GM21528 (cell line): ENCODE measurements around the gene C3orf38.
"Not testable (repeated sequence)": the region's sequence is repeated elsewhere in the genome, so short reads cannot be mapped to it uniquely, and the experiment has no call there.

Experiments
- ATAC-seq: cut with Tn5 transposase; IDR thresholded peaks from one replicate; pipeline ENCODE4 v1.9.1; 2021; ENCODE audit warnings: mild to moderate bottlenecking, moderate library complexity; ENCODE audit not compliant: unreplicated experiment, low FRiP score

Gene C3orf38

DNA sequence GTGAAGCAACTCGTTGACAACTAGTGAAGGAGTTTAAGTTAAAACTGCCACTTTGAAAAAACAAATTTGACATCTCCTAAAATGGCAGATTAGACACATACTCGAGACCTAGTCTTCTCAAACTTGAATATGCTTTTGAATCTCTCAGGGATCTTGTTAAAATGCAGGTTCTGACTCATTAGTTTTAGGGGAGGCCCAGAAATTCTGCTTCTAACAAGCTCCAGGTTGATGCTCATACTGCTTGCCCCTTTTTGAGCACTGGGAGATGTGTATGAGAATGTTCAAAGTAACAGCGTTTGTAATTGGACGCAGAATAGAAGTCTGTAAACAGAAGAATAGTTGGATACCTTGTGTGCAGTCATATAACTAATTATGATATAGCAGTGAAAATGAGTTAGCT, 1.6 kb downstream of the C3orf38 start:
- no peak for ATAC-seq

DNA sequence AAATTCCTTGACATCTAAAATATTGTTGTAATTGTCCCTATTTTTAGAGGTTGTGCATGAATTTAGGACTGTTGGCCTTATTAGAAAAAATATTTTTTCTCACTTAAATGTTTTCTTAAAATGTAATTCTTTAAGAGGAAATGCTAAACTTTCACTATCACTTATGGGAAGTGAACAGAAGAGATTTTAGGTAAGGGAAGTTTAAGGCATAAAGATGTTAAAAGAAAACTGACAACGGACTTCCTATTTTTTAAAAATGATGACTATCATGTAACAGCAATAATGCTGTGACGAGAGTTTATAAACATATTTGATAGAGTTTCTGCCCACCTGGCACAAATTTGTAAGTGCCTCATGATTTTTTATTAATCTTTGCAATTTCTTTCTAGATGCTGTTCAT, 3.1 kb downstream of the C3orf38 start:
- ATAC-seq, result no peak

DNA sequence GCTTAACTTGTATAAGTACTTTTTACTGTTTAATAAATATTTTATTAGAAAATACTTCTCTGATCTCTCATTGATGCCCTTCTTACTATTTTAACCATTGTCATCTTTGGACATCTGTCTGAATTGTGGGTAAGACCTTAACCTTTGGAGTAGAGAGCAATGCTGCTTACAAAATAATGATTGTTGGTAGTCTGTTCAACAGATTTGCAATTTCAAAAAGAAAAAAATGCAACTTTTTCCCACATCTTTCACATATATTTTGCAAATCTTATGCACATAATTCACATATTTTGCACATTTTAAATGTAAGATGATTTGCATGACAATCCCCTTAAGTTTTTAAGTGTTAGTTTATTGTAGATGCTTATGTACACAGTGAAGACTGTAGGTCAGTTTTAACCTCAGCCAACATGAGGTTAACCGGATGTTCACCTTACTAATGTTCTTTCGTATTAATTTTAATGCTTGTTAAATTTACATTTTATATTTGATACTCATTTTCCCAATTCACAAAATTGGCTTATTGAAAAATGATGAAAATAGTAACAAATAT, 16.7 kb downstream of the C3orf38 start:
- no peak for ATAC-seq

DNA sequence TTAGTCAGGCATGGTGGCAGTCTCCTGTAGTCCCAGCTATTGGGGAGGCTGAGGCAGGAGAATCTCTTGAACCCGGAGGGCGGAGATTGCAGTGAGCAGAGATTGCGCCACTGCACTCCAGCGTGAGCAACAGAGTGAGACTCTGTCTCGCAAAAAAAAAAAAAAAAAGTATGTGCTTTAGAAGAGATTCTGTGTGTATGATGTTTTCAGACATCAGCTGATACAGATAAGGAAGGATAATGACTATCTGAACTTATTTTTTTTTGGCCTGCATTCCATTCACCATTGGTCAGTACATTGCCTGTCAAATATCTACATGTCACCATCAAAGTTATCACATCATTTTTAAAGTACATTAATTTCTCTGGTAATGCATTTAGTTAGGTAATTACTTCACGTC, 17.4 kb downstream of the C3orf38 start:
- no peak for ATAC-seq

DNA sequence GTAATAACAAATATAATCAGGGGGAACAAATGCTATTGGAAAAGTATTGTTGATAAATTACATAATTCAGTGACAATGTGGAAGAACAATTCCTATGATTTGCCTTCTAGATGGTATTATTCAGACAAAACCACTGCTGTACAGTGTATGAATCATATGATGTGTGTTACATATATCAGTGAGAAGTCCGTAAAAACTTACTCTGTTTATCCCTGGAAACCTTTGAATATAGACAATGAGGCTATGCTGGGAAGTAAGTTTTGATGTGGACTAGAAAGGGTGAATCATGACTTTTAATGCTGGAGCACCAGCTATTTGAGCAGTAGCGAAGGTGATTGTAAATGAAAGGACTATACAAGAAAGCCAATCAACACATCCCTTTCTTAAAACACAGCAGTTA, 17.9 kb downstream of the C3orf38 start:
- no peak for ATAC-seq

DNA sequence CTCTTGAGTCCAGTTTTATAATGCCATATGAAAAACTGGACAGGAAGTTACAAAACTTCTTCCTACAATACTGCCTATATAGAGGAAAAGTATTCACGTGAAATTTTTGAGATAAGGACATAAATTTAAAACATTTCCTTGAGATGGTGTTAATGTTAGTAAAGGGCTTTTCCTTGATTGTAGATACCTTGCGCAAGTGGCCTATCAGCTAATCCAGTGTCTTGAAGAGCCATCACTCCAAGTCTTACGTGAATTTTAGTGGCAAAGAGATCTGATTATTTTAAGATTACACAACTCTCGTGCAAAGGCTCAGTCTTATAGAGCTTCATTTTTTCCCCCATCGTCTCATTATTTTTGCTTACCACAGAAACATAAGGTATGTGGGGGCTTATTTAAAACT, 18.4 kb downstream of the C3orf38 start:
- no peak for ATAC-seq

DNA sequence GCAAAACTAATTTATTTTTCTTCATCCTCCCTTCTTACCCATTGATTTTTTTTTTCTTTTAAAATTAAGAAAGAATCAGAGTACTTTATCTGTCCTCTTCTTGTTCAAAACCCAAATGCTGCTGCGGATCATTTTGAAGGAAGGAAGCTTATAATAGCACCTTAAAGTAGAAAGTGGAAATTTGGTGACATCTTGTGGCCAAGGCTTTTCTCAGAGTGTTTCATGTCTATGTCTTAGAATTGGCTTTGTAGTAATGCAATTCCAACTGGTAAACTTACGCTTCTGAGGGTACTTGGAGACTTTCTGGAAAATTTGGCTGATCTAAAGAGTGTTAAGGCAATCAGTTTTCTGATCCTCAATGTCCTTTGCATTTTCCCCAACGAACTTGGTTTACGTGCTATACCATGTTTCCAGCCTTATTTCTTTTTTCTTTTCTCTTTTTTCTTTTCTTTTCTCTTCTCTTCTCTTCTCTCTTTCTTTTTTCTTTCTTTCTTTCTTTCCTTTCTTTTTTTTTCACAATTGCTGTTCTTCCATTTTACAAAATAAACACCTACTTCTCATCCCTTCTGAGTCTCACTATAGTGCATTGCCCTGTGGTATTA, 30.7 kb downstream of the C3orf38 start:
- peak; percentile 84 for ATAC-seq

DNA sequence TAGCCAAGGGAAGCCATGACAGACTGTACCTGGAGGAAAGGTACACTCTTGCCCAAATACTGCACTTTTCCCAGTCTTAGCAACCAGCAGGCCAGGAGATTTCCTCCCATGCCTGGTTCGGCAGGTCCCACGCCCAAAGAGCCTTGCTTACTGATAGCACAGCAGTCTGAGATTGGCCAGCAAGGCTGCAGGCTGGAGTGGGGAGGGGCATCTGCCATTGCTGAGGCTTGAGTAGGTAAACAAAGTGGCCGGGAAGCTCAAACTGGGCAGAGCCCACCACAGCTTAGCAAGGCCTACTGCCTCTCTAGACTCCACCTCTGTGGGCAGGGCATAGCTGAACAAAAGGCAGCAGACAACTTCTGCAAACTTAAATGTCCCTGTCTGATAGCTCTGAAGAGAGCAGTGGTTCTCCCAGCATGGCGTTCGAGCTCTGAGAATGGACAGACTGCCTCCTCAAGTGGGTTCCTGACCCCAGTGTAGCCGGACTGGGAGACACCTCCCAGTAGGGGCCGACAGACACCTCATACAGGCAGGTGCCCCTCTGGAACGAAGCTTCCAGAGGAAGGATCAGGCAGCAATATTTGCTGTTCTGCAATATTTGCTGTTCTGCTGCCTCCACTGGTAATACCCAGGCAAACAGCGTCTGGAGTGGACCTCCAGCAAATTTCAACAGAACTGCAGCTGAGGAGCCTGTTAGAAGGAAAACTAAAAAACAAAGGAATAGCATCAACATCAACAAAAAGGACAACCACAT, 32.6 kb downstream of the C3orf38 start:
- ATAC-seq, result not testable (repeated sequence)

DNA sequence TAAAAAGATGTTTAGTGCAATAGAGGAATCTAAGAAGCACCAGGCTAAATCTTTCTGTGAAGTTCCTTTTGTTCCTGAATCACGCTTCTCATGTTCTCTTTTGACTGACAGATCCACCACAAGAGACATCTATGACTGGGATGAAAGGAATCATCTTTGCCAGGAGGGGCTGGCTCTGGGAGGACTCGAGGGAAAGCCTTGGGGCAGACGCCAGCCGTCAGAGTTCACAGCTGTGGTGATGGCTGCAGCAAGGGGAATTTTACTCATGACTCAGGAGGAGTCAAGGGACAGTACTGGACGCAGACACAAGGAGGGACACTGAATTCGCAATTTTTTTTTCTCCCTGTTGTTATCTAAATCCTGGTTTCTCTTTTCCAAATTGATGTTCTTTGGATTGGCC, 38.7 kb downstream of the C3orf38 start:
- no peak for ATAC-seq

DNA sequence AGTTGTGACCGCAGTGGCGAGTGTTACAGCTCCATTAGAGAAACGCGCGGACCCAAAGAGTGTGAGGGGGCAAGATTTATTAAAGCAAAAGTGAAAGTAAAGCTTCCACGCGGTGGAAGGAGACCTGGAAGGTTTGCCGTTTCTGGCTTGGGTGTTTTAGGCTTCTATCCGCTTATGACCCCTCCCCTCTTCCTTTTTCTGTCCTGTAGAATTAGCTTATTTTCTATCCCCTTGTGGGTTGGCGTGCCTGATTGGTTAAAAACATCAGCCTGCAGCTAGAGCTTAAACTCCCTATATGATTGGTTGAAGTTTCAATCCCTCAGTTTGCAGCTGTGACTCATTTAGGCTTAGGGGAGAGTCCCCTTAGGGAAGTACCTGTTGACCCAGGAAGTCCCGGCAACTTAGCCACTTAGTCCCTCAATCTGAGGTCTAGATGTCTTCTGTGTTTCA, 39.6 kb downstream of the C3orf38 start:
- peak; percentile 61 for ATAC-seq

DNA sequence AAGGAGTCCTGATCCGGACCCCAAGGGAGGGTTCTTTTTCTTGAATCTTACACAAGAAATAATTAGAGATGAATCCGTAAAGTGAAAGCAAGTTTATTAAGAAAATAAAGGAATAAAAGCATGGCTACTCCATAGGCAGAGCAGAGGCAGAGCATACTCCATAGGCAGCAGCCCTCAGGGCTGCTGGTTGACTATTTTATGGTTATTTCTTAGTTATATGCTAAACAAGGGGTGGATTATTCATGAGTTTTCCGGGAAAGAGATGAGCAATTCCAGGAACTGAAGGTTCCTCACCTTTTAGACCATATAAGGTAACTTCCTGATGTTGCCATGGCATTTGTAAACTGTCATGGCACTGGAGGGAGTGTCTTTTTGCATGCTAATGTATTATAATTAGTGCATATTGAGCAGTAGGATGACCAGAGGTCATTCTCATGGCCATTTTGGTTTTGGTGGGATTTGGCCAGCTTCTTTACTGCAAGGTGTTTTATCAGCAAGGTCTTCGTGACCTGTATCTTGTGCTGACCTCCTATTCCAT, 42.2 kb downstream of the C3orf38 start:
- ATAC-seq, result no peak

DNA sequence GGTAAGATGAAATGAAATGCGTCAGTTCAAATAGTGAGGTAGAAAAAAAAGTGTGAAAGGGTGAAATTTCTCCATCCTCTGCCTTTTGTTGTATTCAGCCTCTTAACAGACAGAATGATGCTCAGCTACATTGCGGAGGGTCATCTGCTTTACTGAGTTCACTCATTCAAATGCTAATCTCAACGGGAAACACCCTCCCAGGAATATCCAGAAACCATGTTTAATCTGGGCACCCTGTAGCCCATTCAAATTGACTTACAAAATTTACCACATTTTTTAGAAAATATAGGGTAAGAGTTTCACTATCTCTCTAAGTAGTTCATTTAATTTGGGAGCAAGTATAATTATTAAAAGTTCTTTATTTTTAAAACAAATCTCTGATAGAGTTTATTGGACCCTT, 42.9 kb downstream of the C3orf38 start:
- ATAC-seq, result no peak

DNA sequence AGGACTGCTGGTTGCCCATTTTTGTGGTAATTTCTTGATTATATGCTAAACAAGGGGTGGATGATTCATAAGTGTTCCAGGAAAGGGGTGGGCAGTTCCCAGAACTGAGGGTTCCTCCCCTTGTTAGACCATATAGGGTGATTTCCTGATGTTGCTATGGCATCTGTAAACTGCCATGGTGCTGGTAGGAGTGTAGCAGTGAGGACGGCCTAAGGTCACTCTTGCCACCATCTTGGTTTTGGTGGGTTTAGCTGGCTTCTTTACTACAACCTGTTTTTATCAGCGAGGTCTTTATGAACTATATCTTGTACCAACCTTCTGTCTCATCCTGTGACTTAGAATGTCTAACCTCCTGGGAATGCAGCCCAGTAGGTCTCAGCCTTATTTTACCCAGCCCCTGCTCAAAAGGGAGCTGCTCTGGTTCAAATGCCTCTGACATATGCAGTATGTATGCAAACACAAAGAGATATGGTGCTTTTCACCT, 46.2 kb downstream of the C3orf38 start:
- no peak for ATAC-seq

DNA sequence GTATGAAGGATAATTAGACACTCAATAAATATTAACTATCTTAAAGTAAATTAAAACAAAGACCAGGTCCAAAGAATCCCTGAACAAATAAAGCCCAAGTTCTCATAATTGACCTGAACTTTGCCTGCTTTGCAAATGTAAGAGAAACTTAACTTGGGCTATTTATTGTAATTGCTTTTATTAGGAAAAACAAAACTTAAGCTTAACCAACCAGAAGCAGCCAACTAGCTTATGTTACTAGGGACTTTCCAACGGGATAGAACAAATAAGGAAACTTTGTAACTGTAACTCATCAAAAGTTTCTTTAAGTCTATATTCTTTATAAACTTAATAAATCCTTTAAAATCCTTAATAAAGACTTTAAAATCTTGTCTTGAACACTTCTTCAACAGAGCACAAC, 48.4 kb downstream of the C3orf38 start:
- ATAC-seq, result no peak

DNA sequence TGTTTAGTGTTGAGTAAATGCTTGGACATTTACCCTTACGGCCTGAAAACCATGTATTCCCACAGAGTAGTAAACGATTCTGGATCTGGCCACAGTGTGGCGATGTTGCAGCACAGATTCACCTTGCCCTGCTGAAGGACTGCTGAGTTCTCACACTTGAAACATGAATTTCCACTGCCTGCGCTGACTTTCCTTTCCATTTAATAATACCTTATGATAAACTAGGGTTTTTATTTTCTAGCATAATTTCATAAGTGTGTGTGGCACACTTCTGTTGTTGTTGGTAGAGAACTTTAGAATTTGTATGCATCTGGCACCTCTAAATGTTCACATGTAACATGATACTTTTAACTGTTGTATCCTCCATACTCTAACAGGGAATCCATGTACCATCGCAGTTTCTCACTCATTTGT, 53.9 kb downstream of the C3orf38 start:
- ATAC-seq, result peak; percentile 95
